ENCODE results near the gene DTNBP1.

Gene DTNBP1

GRCh38 chr6:15593798-15594197 lies 69.0 kb downstream of the DTNBP1 start:
- DNase-seq (ENCODE audit: extremely low read depth, low read depth), result no peak
- TF ChIP-seq CTCF (IDR thresholded peaks at IDR 0.05; ENCODE audit: low read depth, low read length), result no peak

GRCh38 chr6:15592610-15593009 lies 70.2 kb downstream of the DTNBP1 start:
- no peak for DNase-seq (ENCODE audit: extremely low read depth, low read depth)
- no peak for TF ChIP-seq CTCF (IDR thresholded peaks at IDR 0.05; ENCODE audit: low read depth, low read length)

- no peak for DNase-seq (ENCODE audit: extremely low read depth, low read depth)
- no peak for TF ChIP-seq CTCF (IDR thresholded peaks at IDR 0.05; ENCODE audit: low read depth, low read length)
These were observed 73.7 kb downstream of the DTNBP1 start for GRCh38 chr6:15588971-15589634.

GRCh38 chr6:15586503-15586902 lies 76.3 kb downstream of the DTNBP1 start:
- no peak for TF ChIP-seq CTCF (IDR thresholded peaks at IDR 0.05; ENCODE audit: low read depth, low read length)

GRCh38 chr6:15585760-15586214 lies 77.0 kb downstream of the DTNBP1 start:
- no peak for TF ChIP-seq CTCF (IDR thresholded peaks at IDR 0.05; ENCODE audit: low read depth, low read length)
- DNase-seq (ENCODE audit: extremely low read depth, low read depth), result no peak

More at GRCh38 chr6:15586503-15586902, 76.3 kb downstream of the DTNBP1 start:
- no peak for DNase-seq (ENCODE audit: extremely low read depth, low read depth)

- no peak for DNase-seq (ENCODE audit: extremely low read depth, low read depth)
- TF ChIP-seq CTCF (IDR thresholded peaks at IDR 0.05; ENCODE audit: low read depth, low read length), result no peak
These were observed 80.3 kb downstream of the DTNBP1 start for GRCh38 chr6:15582499-15582898.

GRCh38 chr6:15581751-15582150 lies 81.1 kb downstream of the DTNBP1 start:
- no peak for TF ChIP-seq CTCF (IDR thresholded peaks at IDR 0.05; ENCODE audit: low read depth, low read length)

More at GRCh38 chr6:15581751-15582150, 81.1 kb downstream of the DTNBP1 start:
- DNase-seq (ENCODE audit: extremely low read depth, low read depth), result no peak

Measured in AG09319 (cell line).